GM12878 (cell line): Measurements from ENCODE around the gene CHRFAM7A.
"Not testable (repeated sequence)": the region's sequence is repeated elsewhere in the genome, so short reads cannot be mapped to it uniquely, and the experiment has no call there.

Source experiments
- ATF3 ChIP-seq: IDR thresholded peaks from 2 replicates; pipeline ENCODE4 v1.6.1; 2011; ENCODE audit warnings: low read depth, mild to moderate bottlenecking, low read length, moderate library complexity, borderline replicate concordance; ENCODE audit errors: extremely low read depth
- GABPA ChIP-seq: IDR thresholded peaks from 2 replicates; pipeline ENCODE4 v1.6.1; 2014; ENCODE audit warnings: antibody characterized with exemption, low read depth, mild to moderate bottlenecking, inconsistent platforms
- POLR2AphosphoS5 ChIP-seq: IDR thresholded peaks from 2 replicates; pipeline ENCODE4 v1.6.1; 2011; ENCODE audit warnings: mild to moderate bottlenecking, low read length, inconsistent platforms

GRCh38 chr15:30367246-30367645 is 26.1 kb downstream of the CHRFAM7A start:
- not testable (repeated sequence) for TF ChIP-seq POLR2AphosphoS5, GABPA, ATF3
